Subcutaneous adipose tissue (tissue), 4 donors: ENCODE data around the gene THSD4. TPM values are rescaled to one million over a fixed set of nuclear protein-coding genes. Genes with fewer than 3 reads are reported as not detected.

Experiments
- total RNA-seq, 4 donors: library from RNA; depleted of rRNA; stranded (reverse); fragments of >200 nt; gene quantifications; one replicate each; pipeline ENCODE4 v1.1.0, GENCODE V29; 2016
- TF ChIP-seq, protein P1 (sequence below): fragments of 450-650 bp; IDR thresholded peaks from one replicate; pipeline ENCODE4 v1.5.1; 2016; ENCODE audit warnings: low read depth, mild to moderate bottlenecking, control low read depth, antibody characterized with exemption, moderate library complexity

The THSD4 gene
- total RNA-seq, 4 donors from 2014 or later, result 0.17 to 0.94 (median 0.63) TPM

DNA sequence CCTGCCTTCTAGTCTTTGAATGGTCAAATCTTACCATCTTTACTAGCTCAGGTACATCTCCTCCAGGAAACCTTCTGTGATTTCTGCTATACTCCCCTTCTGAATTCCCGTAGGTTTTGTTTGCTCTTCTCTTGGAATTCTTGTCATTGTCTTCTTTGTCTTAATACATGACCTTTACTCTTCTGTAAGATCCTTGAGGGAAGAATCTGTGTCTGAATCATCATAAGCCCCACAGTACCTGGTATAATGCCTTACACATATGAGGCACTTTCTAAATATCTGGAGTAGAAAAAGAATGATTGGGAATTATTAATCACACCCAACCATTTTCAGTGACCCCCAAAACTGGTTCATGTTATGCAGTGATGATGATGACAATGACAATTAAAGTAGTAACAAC is 485.0 kb downstream of the THSD4 start:
- TF ChIP-seq, protein P1, sequence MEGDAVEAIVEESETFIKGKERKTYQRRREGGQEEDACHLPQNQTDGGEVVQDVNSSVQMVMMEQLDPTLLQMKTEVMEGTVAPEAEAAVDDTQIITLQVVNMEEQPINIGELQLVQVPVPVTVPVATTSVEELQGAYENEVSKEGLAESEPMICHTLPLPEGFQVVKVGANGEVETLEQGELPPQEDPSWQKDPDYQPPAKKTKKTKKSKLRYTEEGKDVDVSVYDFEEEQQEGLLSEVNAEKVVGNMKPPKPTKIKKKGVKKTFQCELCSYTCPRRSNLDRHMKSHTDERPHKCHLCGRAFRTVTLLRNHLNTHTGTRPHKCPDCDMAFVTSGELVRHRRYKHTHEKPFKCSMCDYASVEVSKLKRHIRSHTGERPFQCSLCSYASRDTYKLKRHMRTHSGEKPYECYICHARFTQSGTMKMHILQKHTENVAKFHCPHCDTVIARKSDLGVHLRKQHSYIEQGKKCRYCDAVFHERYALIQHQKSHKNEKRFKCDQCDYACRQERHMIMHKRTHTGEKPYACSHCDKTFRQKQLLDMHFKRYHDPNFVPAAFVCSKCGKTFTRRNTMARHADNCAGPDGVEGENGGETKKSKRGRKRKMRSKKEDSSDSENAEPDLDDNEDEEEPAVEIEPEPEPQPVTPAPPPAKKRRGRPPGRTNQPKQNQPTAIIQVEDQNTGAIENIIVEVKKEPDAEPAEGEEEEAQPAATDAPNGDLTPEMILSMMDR, result no peak

DNA sequence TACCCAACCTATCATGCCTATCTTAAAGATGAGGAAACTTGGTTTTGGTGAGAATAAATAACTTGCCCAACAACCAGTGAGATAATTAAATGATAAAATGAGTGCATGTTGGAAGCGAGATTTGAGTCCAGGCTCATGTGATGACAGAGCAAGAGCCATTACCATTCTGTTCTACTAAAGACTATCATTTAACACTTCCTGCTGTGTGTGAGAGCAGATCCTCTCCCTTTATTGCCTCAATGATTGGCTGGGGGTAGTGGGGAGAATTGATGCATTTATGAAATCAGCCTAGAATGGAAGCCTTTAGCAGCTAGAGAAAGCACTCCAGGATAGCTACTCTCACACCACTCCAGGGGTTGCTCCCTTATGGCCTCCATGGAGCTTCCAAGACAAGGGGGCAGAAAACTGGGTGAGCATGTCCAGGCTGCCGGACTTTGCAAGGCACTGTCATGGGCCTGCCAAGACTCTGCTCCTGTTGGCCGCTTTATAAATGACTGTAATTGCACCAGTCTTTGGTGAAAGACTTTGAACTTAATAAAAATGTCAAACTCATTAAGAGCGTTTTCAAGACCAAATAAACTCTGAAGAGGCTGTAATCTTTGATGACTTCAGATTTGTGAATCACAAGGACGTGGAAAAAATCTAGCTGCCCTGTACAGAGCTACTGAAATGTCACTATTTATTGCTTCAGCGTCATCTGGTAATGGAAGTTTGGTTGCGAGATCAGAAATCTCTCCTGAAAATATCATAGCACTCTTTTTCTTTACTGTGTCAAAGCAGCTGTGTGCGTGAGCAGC is 486.0 kb downstream of the THSD4 start:
- TF ChIP-seq, protein P1, result no peak

DNA sequence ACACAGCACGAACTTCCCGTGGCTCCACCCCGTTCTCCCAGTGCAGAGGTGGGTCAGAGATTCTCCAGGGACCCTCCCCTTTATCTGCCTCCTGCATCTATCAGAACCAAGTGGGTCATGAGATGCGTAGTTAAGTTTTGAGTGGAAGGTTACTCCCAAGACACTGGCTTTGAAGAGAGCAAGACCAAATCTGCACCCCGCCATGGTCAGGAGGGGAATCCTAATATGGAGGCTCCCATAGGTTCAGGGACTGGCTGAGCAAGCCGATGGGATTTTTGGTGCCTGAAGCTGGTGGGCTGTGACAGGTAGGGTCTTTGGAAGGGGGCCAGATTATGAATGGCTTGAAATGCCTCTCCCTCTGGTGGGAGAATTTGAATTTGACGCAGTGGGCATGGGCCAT is 488.1 kb downstream of the THSD4 start:
- TF ChIP-seq, protein P1, result no peak

DNA sequence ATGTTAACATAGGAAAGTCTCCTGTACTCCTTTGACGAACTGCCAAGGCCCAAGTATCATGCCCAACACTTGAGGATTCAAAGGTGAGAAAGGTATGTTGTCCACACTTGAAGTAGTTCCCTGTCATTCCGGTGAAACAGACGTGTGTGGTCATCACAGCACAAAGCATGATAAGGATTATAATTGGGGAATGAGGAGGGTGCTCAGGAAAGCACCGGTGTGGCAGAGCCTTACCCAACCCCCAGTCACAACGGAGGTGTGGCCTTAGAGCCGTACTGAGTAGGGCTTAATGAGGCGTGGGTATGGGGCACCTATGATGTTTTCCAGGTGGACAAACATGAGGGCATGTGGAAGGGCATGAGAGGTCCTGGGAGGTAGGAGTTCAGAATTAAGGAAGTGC is 492.1 kb downstream of the THSD4 start:
- TF ChIP-seq, protein P1, result no peak

DNA sequence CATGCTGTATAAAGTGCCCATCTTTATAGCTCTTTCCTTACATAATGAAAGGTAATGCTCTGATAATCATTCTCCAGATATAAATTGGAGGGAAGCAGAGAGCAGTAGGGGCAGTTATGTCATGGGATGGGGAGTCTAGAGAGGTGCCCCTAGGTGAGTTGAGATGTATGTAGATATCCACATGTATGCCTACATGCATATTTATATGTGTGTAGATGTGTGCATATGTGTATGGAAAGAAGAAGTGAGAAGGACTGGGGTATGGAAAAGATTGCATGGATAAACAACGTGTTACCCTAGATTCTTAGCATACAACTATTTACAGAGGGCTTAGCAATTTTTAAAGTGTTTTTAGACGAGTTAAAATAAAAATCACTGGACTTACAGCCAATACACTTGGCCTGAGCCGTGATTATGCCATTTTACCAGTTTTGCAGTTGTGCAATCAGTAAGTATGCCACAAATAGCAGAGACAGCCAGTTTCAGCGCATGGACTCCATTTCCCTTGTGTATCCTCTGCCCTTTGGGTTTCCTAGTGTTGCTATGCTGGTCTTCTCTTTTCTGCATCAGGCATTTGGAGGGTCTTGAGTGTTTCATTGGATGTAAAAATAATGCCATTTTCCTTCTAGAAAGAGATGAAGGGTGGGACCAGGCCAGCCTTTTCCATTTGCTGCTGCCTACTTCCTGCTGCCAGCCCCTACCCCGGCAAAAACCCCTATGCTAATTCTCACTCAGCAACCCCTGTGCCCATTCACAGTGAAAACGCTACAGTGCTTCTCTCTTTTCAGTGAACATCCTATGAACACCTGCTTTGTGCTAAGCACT is 495.7 kb downstream of the THSD4 start:
- TF ChIP-seq, protein P1, result no peak

DNA sequence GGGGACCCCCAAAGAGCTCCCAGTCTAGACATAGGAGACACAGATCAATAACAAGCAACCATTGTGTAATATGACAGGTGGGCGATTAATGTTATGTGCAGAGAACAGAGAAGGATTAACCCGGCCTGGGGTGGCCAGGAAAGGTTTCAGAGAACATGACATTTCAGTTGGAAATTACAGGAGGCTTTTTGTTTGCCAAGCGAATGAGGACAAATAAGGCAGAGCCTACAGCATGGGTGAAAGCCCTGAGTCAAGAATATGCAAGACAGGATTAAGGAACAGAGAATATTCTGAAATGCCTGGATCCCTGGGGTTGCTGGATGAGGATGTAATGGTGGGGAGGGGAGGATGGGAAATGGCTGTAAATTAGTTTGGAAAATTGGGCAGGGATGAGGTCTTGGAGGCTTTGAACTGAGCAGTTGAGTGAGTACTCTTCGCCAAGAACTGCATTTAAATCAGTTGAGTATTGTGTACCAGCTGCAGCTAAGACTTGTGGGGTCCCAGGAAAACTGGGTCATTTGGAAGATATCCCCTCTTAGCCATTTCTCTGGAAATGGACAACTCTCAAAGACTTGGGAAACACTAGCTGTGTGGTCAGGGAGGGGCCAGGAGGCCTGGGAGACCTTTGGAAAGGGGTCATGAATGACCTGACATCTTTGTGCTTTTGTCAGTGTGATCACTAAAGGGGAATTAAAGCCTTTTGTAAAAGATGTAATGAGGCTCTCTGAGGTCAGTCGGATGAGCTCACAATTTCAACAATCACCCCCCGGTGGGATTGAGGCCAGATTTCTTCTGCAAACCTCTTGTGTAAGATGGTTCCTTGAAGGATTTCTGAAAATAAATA is 496.5 kb downstream of the THSD4 start:
- TF ChIP-seq, protein P1, result no peak
